HG03378 (cell line): Measurements from ENCODE around the gene TRIM40.

Experiments
- ATAC-seq: cut with Tn5 transposase; IDR thresholded peaks from one replicate; pipeline ENCODE4 v1.9.1; 2021; ENCODE audit warnings: mild to moderate bottlenecking, moderate library complexity; ENCODE audit not compliant: unreplicated experiment

Gene TRIM40

DNA sequence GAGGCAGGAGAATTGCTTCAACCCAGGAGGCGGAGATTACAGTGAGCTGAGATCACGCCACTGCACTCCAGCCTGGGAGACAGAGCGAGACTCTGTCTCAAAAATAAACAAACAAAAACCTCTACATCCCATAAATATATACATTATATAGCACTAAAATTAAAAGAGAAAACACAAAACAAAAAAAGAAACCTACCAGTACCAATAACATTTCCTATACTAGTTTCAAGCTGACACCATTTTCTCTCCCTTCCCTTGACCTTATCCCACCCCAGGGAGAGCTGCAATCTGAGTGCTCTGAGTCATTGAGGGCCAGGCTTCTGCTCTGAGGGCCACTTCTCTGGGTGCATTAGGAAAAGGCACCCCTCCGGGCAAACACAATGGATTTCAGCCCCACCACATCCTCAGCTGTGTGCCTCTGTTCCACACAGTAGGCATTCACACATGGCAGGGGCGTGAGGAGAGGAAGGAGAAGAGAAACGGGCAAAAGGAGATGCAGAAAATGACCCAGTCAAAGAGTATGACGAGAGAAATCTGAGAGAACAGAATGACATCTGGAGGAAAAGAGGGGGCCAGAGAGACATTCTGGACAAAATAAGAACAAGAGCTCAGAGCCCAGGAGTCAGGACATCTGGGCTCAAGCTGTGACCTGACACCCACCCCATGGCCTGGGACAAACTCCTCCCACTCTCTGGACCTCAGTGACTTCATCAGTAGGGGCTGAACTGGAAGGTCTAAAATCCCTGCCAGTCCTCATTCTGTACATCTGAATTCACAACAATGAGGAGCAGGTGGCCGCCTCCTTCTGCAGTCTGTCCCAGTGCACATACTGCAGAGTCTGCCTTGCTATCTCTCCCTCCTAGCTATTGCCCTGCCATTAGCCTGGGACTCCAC, 59.1 kb downstream of the TRIM40 start:
- no peak for ATAC-seq

DNA sequence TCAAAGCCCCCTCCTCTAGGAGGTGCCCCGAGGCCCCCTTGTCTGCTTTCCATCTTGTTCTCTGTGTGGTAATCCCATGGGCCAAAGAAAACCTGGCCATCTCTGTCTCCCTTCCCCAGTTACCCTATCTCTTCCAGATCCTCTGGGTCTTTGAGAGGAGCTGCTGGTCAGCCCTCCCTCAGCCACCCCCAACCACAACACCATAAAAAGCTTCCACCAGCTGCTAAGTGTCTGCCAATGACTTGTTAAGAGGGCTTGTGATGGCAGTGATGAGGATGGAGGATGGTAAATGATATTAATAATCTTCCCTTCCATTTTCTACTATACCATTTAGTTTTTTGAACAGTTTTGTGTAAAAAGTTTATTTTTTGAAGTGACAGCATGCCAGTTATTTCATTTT, 60.0 kb downstream of the TRIM40 start:
- ATAC-seq, result no peak

DNA sequence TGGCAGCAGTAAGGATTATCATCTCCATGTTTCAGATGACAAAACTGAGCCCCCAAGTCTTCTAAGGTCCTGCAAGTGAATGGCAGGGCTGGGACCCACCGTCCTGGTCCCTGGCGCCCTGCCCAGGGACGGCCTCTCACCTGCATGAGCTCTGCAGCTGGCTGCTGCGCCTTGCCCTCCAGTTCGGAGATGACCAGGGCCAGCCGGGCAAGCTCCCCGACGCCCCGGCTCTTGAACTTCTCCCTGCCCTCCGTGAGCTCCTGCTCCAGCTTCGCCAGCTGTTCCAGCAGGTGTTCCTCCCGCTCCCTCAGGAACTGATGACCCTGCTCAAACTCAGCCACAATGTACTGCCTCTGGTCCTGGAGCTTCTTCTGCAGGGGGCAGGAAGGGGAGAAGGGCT, 60.4 kb downstream of the TRIM40 start:
- no peak for ATAC-seq
